ENCODE data around the gene DPEP1. TPM values are rescaled to one million over a fixed set of nuclear protein-coding genes. Genes with fewer than 3 reads are reported as not detected.

Gene DPEP1
- total RNA-seq, 6 experiments from 2014 or later, result 0.93 TPM; not detected in 5

DNA sequence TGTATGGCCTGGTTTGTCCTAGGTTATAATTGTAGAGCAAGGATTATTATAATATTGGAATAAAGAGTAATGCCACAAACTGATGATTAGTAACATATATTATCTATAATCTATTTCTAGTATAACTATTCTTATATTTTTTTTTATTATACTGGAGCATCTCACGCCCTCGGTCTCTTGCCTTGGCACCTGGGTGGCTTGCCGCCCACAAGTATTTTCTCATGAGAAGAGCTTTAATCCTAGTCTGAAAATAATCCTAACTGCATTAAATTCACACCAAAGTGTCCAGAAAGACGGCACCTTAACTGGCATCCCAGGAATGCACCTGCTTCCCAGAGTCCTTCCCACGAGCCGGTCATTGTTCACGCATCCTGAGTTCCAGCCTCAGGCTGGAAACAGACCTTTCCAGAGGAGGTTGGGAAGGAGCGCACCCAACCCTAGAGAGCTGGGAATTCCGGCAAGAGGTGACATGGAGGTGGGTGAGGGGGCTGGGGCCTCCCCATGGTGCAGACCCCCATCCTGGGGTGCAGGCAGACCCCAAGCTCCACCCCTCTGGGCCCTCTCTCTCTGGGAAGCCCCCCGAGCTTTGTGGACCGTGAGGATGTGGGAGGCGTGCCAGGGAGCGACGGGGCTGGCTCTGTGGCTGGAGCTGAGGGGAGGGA lies 28.1 kb downstream of the DPEP1 start:
- peaks cover 0 to 7% (median 0%) of the 10 kb centered on the region in 4 donors for H3K4me1 ChIP-seq
- H3K27ac ChIP-seq, result no peak overlapping the region
- H3K9me3 ChIP-seq, result no peaks in the 10 kb centered on the region
- H3K36me3 ChIP-seq, result peaks cover 0 to 15% (median 3%) of the 10 kb centered on the region in 4 donors
- intact Hi-C loops (cut with DNase I), result no loop called here
- no peaks in the 10 kb centered on the region for H3K27me3 ChIP-seq
- DNase-seq (no peak), ATAC-seq (no peak)
- peak overlapping the region in 1 of 3 donors; percentile 45 for H3K4me3 ChIP-seq
- TF ChIP-seq, protein P1, sequence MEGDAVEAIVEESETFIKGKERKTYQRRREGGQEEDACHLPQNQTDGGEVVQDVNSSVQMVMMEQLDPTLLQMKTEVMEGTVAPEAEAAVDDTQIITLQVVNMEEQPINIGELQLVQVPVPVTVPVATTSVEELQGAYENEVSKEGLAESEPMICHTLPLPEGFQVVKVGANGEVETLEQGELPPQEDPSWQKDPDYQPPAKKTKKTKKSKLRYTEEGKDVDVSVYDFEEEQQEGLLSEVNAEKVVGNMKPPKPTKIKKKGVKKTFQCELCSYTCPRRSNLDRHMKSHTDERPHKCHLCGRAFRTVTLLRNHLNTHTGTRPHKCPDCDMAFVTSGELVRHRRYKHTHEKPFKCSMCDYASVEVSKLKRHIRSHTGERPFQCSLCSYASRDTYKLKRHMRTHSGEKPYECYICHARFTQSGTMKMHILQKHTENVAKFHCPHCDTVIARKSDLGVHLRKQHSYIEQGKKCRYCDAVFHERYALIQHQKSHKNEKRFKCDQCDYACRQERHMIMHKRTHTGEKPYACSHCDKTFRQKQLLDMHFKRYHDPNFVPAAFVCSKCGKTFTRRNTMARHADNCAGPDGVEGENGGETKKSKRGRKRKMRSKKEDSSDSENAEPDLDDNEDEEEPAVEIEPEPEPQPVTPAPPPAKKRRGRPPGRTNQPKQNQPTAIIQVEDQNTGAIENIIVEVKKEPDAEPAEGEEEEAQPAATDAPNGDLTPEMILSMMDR (IDR thresholded peaks at IDR 0.05), result peak in 1 of 4 donors; percentile 4
- TF ChIP-seq POLR2A (IDR thresholded peaks at IDR 0.05), result no peak
- 40% methylated on average over 9 of the region's 14 CpGs for WGBS (ENCODE audit: insufficient coverage, low coverage, low lambda C conversion rate, missing lambda C conversion rate)

- H3K27me3 ChIP-seq, result no peaks in the 10 kb centered on the region
- ATAC-seq, result no peak
- no peak overlapping the region for H3K4me3 ChIP-seq
- H3K36me3 ChIP-seq, result peaks cover 0 to 23% (median 5%) of the 10 kb centered on the region in 4 donors
- intact Hi-C loops (cut with DNase I), result no loop called here
- peaks cover 0 to 7% (median 0%) of the 10 kb centered on the region in 4 donors for H3K4me1 ChIP-seq
- WGBS (ENCODE audit: insufficient coverage, low coverage, low lambda C conversion rate, missing lambda C conversion rate), result 39% methylated on average over 3 of the region's 13 CpGs
- TF ChIP-seq, protein P1 (IDR thresholded peaks at IDR 0.05), result no peak
- no peak for TF ChIP-seq POLR2A (IDR thresholded peaks at IDR 0.05)
- H3K27ac ChIP-seq, result no peak overlapping the region
- no peaks in the 10 kb centered on the region for H3K9me3 ChIP-seq
- no peak for DNase-seq
Measured at GRCh38 chr16:89642574-89642973, 29.1 kb downstream of the DPEP1 start.

DNA sequence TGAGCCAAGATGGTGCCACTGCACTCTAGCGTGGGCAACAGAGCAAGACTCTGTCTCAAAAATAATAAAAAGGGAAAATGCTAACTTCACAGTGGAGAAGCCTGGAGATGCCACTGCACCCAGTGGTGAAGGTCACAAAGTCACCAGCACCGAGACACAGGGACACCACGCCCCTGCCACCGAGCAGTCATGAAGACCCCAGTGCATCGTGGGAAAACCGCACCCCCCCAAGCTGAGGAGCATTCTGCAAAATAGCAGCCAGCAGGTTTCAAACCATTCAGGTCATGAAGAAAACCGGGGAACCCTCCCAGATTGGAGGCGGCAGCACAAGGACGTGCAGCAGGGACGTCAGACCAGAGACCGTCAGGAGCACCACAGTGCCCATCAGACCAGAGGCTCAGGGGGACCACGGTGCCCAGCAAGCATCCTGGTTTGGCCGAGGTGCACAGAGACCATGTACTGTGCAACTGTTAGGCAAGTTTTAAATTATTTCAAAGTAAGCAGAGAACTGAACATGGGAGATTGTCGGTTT lies 30.4 kb downstream of the DPEP1 start:
- TF ChIP-seq, protein P1 (IDR thresholded peaks at IDR 0.05), result no peak
- no peak for TF ChIP-seq POLR2A (IDR thresholded peaks at IDR 0.05)
- peak in 1 of 4 donors; percentile 10 for ATAC-seq
- no peaks in the 10 kb centered on the region for H3K27me3 ChIP-seq
- no peak overlapping the region for H3K27ac ChIP-seq
- intact Hi-C loops (cut with DNase I), result no loop called here
- no peaks in the 10 kb centered on the region for H3K9me3 ChIP-seq
- H3K4me3 ChIP-seq, result no peak overlapping the region
- H3K36me3 ChIP-seq, result peaks cover 0 to 23% (median 5%) of the 10 kb centered on the region in 4 donors
- 73% methylated on average over 8 of the region's 14 CpGs for WGBS (ENCODE audit: insufficient coverage, low coverage, low lambda C conversion rate, missing lambda C conversion rate)
- peaks cover 0 to 7% (median 0%) of the 10 kb centered on the region in 4 donors for H3K4me1 ChIP-seq
- no peak for DNase-seq

GRCh38 chr16:89645122-89645521 lies 31.7 kb downstream of the DPEP1 start:
- H3K36me3 ChIP-seq, result peaks cover 0 to 23% (median 5%) of the 10 kb centered on the region in 4 donors
- H3K27ac ChIP-seq, result no peak overlapping the region
- no CpG with 5 or more reads among the region's 11 CpGs for WGBS (ENCODE audit: insufficient coverage, low coverage, low lambda C conversion rate, missing lambda C conversion rate)
- H3K4me3 ChIP-seq, result no peak overlapping the region
- no peaks in the 10 kb centered on the region for H3K27me3 ChIP-seq
- intact Hi-C loops (cut with DNase I), result no loop called here
- peaks cover 0 to 7% (median 0%) of the 10 kb centered on the region in 4 donors for H3K4me1 ChIP-seq
- TF ChIP-seq POLR2A (IDR thresholded peaks at IDR 0.05), result no peak
- TF ChIP-seq, protein P1 (IDR thresholded peaks at IDR 0.05), result no peak
- DNase-seq, result no peak
- ATAC-seq, result no peak
- H3K9me3 ChIP-seq, result no peaks in the 10 kb centered on the region
